ENCODE results near the gene GALNT11. TPM values are rescaled to one million over a fixed set of nuclear protein-coding genes. Genes with fewer than 3 reads are reported as not detected.
"Not testable (repeated sequence)": the region's sequence is repeated elsewhere in the genome, so short reads cannot be mapped to it uniquely, and the experiment has no call there.

The GALNT11 gene
- total RNA-seq, 2 donors from 2014 or later, result 25.1 to 28.6 TPM

- no peak for TF ChIP-seq CTCF (IDR thresholded peaks at IDR 0.05)
- no peaks in the 10 kb centered on the region for H3K36me3 ChIP-seq
- no peak for DNase-seq (ENCODE audit: low spot score)
Observed at GRCh38 chr7:152072421-152072820, 46.9 kb downstream of the GALNT11 start.

GRCh38 chr7:152073352-152073751, 47.9 kb downstream of the GALNT11 start:
- Histone ChIP-seq H3K9me3 (no peaks in the 10 kb centered on the region), H3K4me3 (no peak overlapping the region), H3K36me3 (no peaks in the 10 kb centered on the region), H3K4me1 (peaks cover 0 to 21% of the 10 kb centered on the region in 2 donors), H3K27me3 (no peaks in the 10 kb centered on the region), H3K27ac (no peak overlapping the region)
- TF ChIP-seq CTCF (IDR thresholded peaks at IDR 0.05), result no peak
- DNase-seq (ENCODE audit: low spot score), result no peak

More at GRCh38 chr7:152072421-152072820, 46.9 kb downstream of the GALNT11 start:
- Histone ChIP-seq H3K4me3 (no peak overlapping the region), H3K27ac (no peak overlapping the region), H3K4me1 (peaks cover 0 to 19% of the 10 kb centered on the region in 2 donors), H3K27me3 (no peaks in the 10 kb centered on the region), H3K9me3 (no peaks in the 10 kb centered on the region)

GRCh38 chr7:152074673-152075072, 49.2 kb downstream of the GALNT11 start:
- no peak for TF ChIP-seq CTCF (IDR thresholded peaks at IDR 0.05)
- Histone ChIP-seq H3K27ac (no peak overlapping the region), H3K27me3 (no peaks in the 10 kb centered on the region), H3K4me1 (peaks cover 0 to 21% of the 10 kb centered on the region in 2 donors), H3K36me3 (no peaks in the 10 kb centered on the region), H3K9me3 (no peaks in the 10 kb centered on the region), H3K4me3 (no peak overlapping the region)
- no peak for DNase-seq (ENCODE audit: low spot score)

- not testable (repeated sequence) for DNase-seq (ENCODE audit: low spot score); H3K9me3 ChIP-seq; H3K27me3 ChIP-seq; H3K4me3 ChIP-seq; H3K36me3 ChIP-seq; H3K27ac ChIP-seq
- peaks cover 0 to 21% of the 10 kb centered on the region in 2 donors for H3K4me1 ChIP-seq
Observed at GRCh38 chr7:152075379-152075778, 49.9 kb downstream of the GALNT11 start.

- H3K4me3 ChIP-seq, result no peak overlapping the region
- DNase-seq (ENCODE audit: low spot score), result no peak
- no peaks in the 10 kb centered on the region for H3K9me3 ChIP-seq
- H3K27me3 ChIP-seq, result no peaks in the 10 kb centered on the region
- H3K27ac ChIP-seq, result no peak overlapping the region
- peaks cover 0 to 21% of the 10 kb centered on the region in 2 donors for H3K4me1 ChIP-seq
- TF ChIP-seq CTCF (IDR thresholded peaks at IDR 0.05), result peak in 1 of 2 donors; percentile 47
- H3K36me3 ChIP-seq, result no peaks in the 10 kb centered on the region
Observed at GRCh38 chr7:152076324-152076821, 50.9 kb downstream of the GALNT11 start.

- no peak for TF ChIP-seq CTCF (IDR thresholded peaks at IDR 0.05)
- DNase-seq (ENCODE audit: low spot score), result no peak
- H3K27me3 ChIP-seq, result no peaks in the 10 kb centered on the region
- H3K36me3 ChIP-seq, result no peaks in the 10 kb centered on the region
- no peak overlapping the region for H3K4me3 ChIP-seq
- H3K9me3 ChIP-seq, result no peaks in the 10 kb centered on the region
- no peak overlapping the region for H3K27ac ChIP-seq
- H3K4me1 ChIP-seq, result peaks cover 0 to 21% of the 10 kb centered on the region in 2 donors
Observed at GRCh38 chr7:152076940-152077933, 51.8 kb downstream of the GALNT11 start.
